Measurements from ENCODE around the gene ZNF3.

The ZNF3 gene

DNA sequence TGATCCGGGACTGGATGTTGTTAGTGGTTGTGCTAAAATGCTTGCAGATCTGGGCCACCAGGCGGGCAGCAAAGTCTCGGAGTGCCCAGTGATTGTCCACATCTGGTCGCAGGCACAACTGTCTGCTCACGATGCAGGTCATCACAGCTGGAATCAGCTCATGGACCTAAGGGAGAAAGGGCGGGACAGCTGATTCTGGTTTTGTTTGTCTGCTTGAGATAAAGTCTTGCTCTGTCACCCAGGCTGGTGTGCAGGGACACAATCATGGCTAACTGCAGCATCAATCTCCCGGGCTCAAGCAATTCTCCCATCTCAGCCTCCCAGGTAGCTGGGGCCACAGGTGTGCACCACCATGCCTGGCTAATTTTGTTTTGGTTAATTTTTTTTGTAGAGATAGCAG is 29.6 kb upstream of the ZNF3 start:
- DNase-seq (ENCODE audit: insufficient read length, low spot score): no peak

GRCh38 chr7:100109521-100110163 is 28.1 kb upstream of the ZNF3 start:
- FAIRE-seq (no peak), DNase-seq (ENCODE audit: insufficient read length, low spot score) (no peak)

More for the DNA sequence above, 29.6 kb upstream of the ZNF3 start:
- no peak for FAIRE-seq

DNA sequence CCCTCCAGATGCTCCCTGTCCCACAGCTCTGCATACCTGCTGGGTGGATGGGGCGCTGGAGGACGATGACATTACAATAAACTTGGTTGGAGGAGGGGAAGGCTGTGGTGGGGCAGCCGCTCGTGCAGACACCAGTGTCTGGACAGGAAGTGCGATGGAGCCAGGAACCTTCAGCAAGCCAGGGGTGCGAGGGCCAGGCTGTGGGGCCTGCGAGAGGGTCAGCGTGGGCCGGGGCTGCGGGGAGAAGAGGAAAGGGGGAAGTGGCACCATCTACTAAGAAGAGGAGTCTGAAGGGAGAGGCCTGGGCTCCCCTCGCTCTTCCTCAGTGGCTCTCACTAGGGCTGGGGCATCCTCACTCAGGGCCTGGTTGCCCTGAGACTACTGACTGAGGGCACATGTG is 26.4 kb upstream of the ZNF3 start:
- DNase-seq (ENCODE audit: insufficient read length, low spot score): no peak
- FAIRE-seq: no peak

DNA sequence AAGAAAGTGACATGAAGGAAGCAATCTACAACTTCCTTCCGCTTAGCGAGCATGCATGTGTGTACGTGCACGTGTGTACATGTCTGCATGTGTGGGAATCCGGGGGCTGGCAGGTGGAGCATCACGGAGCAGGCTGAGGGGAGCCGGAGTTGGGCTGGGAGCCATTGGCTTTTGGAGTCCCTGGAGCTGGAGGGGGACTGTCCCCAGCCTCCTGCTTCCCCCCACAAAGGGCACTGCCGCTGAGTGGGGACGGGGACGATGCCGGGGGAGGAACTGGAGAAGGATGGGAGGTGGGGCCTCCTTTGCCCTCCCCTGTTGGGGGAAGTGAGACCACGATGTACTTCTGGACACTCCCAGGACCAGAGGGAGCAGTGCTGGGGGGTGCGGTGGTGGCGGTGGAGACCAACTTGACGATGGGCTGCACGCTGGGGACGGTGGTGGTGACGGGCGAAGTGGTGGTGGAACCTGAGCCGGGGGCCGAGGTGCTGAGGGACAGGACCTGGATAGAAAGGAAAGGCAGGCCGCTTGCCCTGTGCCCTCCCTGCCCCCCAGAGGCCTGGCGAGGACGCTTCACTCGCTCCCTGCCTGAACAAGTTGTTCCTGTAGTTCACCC is 25.7 kb upstream of the ZNF3 start:
- DNase-seq (ENCODE audit: insufficient read length, low spot score): no peak

GRCh38 chr7:100106633-100107032 is 25.1 kb upstream of the ZNF3 start:
- FAIRE-seq: no peak

More for the DNA sequence above, 25.7 kb upstream of the ZNF3 start:
- no peak for FAIRE-seq

DNA sequence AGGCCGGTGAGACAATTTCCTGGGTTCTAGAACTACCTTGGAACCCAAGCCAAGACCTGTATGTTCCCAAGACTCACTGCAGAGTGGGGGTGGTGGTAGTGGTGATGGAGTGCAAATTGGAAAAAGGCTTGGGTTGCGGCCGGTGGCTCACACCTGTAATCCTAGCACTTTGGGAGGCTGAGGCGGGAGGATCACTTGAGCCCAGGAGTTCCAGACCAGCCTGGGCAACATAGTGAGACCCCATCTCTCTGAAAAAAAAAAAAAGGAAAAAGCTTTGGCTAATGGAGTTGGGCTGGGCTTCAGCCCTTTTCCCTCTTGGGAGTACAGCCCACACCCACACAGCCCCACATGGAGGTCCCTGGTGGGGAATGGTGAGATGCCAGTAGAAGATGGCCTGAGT is 24.0 kb upstream of the ZNF3 start:
- DNase-seq (ENCODE audit: insufficient read length, low spot score) (no peak), FAIRE-seq (no peak)

More at GRCh38 chr7:100106633-100107032, 25.1 kb upstream of the ZNF3 start:
- no peak for DNase-seq (ENCODE audit: insufficient read length, low spot score)

- no peak for DNase-seq (ENCODE audit: insufficient read length, low spot score)
- FAIRE-seq: no peak
These were observed 21.7 kb upstream of the ZNF3 start for GRCh38 chr7:100102950-100103840.

GRCh38 chr7:100101016-100101862 is 19.7 kb upstream of the ZNF3 start, which contains the start of the genes AP4M1 and MCM7:
AP4M1 (plus strand) TSS chr7:100101643; CDS start chr7:100101715, 72 bp downstream.
MCM7 (minus strand) TSS chr7:100101397; CDS start chr7:100101294, 103 bp downstream.
- FAIRE-seq: peak; percentile 96
- peak; percentile 94 for DNase-seq (ENCODE audit: insufficient read length, low spot score)

DNA sequence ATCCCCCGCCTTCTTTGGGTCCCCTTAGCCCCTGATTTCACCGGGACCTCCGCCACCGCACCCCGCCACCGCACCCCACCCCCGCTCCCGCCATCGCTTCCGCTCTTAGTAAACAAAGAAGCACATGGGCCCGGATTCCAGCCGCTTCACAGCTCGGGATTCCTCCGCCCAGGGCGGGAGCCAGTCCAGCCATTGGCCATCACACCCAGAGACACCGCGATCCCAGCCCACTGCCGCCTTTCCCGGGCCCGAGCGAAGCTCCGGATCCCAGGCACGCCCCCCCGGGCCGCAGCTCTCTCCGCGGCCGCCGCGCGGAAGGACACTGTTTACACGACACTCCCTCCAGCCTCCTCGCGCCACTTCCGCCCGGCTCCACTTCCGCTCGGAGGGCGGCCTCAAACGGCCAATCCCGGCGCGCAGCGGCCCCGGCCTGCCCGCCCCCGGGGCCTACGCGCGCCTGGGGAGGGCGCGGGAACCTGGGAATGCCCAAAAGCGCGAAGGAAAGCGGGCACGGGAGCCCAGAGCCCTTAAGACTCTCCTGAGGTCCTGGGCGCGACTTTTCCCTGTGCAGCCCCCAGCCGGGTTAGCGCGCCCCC is 19.0 kb upstream of the ZNF3 start:
- DNase-seq (ENCODE audit: insufficient read length, low spot score): peak; percentile 84
- no peak for FAIRE-seq

GRCh38 chr7:100099452-100099851 is 17.9 kb upstream of the ZNF3 start:
- no peak for FAIRE-seq

DNA sequence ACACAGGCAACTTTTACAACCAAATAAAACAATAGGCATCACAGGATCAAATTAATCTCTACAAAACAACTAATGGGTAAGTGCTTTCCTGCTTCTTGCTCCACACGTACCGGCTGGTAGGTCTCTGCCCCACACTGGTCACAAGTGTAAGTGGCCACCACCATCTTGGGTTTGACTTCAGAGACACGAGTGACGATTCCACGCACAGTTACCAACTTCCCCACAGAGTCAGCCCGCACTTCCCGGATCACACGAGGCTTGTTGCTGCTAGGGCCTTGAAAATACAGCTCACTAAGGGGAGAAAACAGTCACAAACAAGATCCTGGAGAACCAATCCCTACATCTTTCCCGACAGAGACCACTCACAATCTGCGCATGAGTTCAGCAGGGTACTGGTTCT is 17.4 kb upstream of the ZNF3 start:
- DNase-seq (ENCODE audit: insufficient read length, low spot score) (no peak), FAIRE-seq (no peak)

More at GRCh38 chr7:100099452-100099851, 17.9 kb upstream of the ZNF3 start:
- DNase-seq (ENCODE audit: insufficient read length, low spot score): no peak

DNA sequence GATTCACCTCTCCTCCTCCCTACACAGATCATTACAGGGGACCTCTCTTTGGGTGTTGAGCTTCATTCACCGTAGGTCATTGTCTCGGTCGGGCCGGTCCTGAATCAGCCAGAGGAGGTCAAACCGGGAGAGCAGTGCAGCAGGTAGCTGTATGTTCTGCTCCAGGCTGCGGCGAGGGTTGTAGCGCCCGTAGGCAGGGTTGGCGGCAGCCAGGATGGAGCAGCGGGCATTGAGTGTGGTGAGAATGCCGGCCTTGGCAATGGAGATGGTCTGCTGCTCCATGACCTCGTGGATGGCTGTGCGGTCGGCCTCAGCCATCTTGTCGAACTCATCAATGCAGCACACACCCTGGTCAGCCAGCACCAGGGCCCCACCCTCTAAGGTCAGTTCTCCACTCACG is 14.2 kb upstream of the ZNF3 start:
- DNase-seq (ENCODE audit: insufficient read length, low spot score) (no peak), FAIRE-seq (no peak)

GRCh38 chr7:100095289-100095688 is 13.8 kb upstream of the ZNF3 start:
- FAIRE-seq (no peak), DNase-seq (ENCODE audit: insufficient read length, low spot score) (no peak)

DNA sequence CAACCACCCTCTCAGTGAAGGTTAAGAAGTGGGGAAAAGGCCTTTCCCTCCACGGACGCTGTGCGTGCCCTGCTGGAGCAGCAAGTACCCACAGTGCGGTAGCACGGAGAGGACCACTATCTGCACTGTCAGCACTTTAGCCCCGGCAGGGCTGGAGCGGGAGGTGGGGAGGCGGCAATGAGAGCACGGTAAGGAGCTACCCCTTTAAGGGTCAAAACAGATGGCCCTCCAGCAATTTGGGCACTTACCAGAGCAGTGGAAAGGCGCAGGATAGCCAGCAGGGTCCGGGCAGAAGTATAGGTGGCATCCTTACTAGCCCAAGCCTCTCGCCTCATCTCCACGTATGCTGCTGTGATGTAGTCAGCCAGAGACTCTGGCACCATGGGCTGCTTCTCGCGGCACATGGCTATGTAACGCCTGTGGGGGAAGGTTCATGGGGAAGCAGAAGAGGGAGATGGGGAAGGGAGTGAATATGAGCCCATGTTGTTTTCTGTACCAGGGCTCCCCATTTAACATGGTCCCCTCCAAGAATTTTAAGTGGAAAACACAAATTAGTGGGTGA is 12.5 kb upstream of the ZNF3 start:
- no peak for FAIRE-seq
- DNase-seq (ENCODE audit: insufficient read length, low spot score): no peak

- DNase-seq (ENCODE audit: insufficient read length, low spot score) (no peak), FAIRE-seq (no peak)
These were observed 12.0 kb upstream of the ZNF3 start for GRCh38 chr7:100093498-100093897.

DNA sequence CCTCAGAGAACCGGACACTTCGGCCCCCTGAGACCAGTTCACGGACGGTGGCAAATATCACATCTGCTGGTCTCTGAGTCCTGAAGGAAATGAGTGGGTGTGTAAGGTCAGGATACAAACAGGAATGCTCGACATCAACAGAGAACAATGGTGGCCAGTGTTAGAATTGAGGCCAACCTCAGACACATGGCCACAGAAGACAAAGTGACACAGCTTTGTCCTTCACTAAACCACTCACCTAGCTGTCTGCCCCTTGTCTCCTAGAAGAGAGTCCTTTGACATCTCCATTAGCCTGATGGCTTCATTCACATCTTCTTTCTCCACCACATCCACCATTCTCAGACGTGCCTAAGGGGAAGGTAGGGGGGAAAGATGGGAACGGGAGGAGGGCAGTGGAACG is 11.5 kb upstream of the ZNF3 start:
- no peak for DNase-seq (ENCODE audit: insufficient read length, low spot score)
- FAIRE-seq: no peak

GRCh38 chr7:100091411-100092181 is 10.1 kb upstream of the ZNF3 start:
- DNase-seq (ENCODE audit: insufficient read length, low spot score): no peak
- FAIRE-seq: no peak

- FAIRE-seq: no peak
- DNase-seq (ENCODE audit: insufficient read length, low spot score): no peak
These were observed 9.2 kb upstream of the ZNF3 start for GRCh38 chr7:100090527-100091410.
